HFFc6 (cell line): ENCODE results near the gene CKAP4. TPM values are rescaled to one million over a fixed set of nuclear protein-coding genes. Genes with fewer than 3 reads are reported as not detected.

Source experiments
- DNase-seq: peaks from one replicate; pipeline ENCODE4 v3.0.0-alpha.2; 2018
- H3K27ac Mint-ChIP-seq: 2 replicates; pipeline ENCODE4 v1.8.0; 2020; ENCODE audit warnings: mild to moderate bottlenecking, mixed read lengths
- H3K27me3 Mint-ChIP-seq: 2 replicates; pipeline ENCODE4 v1.8.0; 2021; ENCODE audit warnings: mild to moderate bottlenecking, moderate library complexity, mixed read lengths; ENCODE audit not compliant: insufficient read depth
- H3K36me3 Mint-ChIP-seq: 2 replicates; pipeline ENCODE4 v1.8.0; 2021; ENCODE audit warnings: low read depth, mixed read lengths
- H3K4me1 Mint-ChIP-seq: 2 replicates; pipeline ENCODE4 v1.8.0; 2020; ENCODE audit warnings: low read depth, mixed read lengths
- H3K4me3 Mint-ChIP-seq: 2 replicates; pipeline ENCODE4 v1.8.0; 2020; ENCODE audit warnings: mild to moderate bottlenecking, moderate library complexity, mixed read lengths
- H3K9me3 Mint-ChIP-seq: 2 replicates; pipeline ENCODE4 v1.8.0; 2020; ENCODE audit warnings: mild to moderate bottlenecking, mixed read lengths
- CTCF ChIP-seq: fragments of 200-600 bp; sonication (generic); IDR thresholded peaks from 2 replicates; pipeline ENCODE4 v1.5.0; 2021; ENCODE audit warnings: antibody characterized with exemption, mild to moderate bottlenecking
- total RNA-seq, 6 experiments: library from RNA; stranded (reverse); fragmentation: NEBNext Ultra II Directional; extraction: Animal tissue kit (Norgen Biotek cat#: 25700); gene quantifications; 2 replicates in 1 of 6; 3 replicates in 5 of 6; pipeline ENCODE4 v1.2.3, GENCODE V29; 2021

The CKAP4 gene
- total RNA-seq, 6 experiments from 2014 or later, result 521 to 616 (median 544) TPM

- H3K4me1 Mint-ChIP-seq, result peaks cover 31% of the 10 kb centered on the region
- H3K36me3 Mint-ChIP-seq, result no peaks in the 10 kb centered on the region
- H3K4me3 Mint-ChIP-seq, result peak overlapping the region; percentile 67
- peak overlapping the region; percentile 85 for H3K27ac Mint-ChIP-seq
- no peaks in the 10 kb centered on the region for H3K9me3 Mint-ChIP-seq
- TF ChIP-seq CTCF, result 0 out of 2 replicates have a peak, but pooled peaks have one; percentile 22
- H3K27me3 Mint-ChIP-seq, result peaks cover 1% of the 10 kb centered on the region; the same call in 1 of the 2 replicates
- DNase-seq, result peak; percentile 52
Measured at GRCh38 chr12:106251631-106252455, 4.0 kb upstream of the CKAP4 start.

DNA sequence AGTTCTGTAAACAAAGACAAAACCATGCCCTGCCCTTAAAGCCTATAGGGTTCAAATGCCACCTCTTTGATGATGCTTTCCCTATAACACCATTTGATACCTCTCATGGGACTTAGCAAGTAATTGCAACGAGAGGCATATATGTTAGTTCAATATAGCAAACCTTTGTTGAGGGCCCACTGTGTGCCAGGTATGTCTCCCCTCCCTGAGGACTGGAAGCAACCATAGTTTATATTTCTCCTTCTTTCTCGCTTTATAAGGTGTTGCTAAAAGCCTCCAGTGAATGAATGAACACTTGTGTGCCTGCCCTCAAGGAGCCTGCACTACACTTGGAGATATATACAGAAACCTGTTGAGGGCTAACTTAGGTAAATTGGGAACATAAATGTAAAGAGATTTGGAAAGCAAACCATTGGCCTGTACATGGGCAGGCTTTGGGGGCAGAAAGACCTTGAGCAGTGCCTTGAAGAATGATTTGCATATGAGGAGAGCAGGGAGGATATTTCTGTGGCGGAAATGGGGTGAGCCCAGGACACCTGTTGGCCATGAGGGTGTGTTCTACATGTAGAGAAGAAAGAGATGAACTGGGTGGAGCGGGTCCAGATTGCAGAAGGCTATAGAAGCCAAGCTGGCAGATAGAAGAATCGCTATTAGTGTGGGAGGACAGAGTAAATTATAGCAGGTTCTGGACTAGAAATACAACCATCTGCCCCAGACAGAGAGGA is 1.8 kb upstream of the CKAP4 start:
- Mint-ChIP-seq H3K27ac (peak overlapping the region; percentile 93), H3K4me3 (peak overlapping the region; percentile 86), H3K27me3 (peaks cover 3% of the 10 kb centered on the region; the same call in 1 of the 2 replicates), H3K9me3 (no peaks in the 10 kb centered on the region), H3K36me3 (peaks cover 12% of the 10 kb centered on the region), H3K4me1 (peaks cover 47% of the 10 kb centered on the region)
- no peak for DNase-seq
- no peak for TF ChIP-seq CTCF

DNA sequence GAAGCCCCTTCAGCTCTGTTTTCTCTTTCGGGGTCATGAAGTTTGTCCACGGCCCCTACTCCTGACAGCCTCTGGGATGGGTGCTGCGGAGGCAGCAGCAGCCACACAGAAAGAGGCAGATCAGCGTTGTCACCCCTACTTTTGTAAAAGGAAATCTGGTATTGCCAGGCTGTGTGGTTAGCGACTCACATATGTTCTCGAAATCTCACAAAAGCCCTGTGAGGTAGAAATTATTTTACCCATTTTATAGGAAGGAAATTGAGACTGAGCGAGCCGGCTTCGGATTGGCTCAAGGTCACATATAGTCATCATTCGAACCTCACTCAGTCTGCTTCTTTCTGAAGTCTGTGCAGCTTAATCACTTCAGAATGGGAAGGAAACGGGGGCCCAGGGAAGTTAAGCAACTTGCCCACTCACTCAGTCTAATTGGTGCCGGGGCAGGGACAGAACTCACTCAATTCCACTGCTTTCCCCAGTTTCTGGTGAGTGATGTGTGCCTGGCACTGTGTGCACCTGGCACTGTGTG is 1.1 kb upstream of the CKAP4 start:
- peaks cover 3% of the 10 kb centered on the region; the same call in 1 of the 2 replicates for H3K27me3 Mint-ChIP-seq
- H3K27ac Mint-ChIP-seq, result peak overlapping the region; percentile 93
- peak; percentile 71 for DNase-seq
- peaks cover 50% of the 10 kb centered on the region for H3K4me1 Mint-ChIP-seq
- H3K4me3 Mint-ChIP-seq, result peak overlapping the region; percentile 86
- peaks cover 14% of the 10 kb centered on the region for H3K36me3 Mint-ChIP-seq
- H3K9me3 Mint-ChIP-seq, result no peaks in the 10 kb centered on the region
- TF ChIP-seq CTCF, result no peak

DNA sequence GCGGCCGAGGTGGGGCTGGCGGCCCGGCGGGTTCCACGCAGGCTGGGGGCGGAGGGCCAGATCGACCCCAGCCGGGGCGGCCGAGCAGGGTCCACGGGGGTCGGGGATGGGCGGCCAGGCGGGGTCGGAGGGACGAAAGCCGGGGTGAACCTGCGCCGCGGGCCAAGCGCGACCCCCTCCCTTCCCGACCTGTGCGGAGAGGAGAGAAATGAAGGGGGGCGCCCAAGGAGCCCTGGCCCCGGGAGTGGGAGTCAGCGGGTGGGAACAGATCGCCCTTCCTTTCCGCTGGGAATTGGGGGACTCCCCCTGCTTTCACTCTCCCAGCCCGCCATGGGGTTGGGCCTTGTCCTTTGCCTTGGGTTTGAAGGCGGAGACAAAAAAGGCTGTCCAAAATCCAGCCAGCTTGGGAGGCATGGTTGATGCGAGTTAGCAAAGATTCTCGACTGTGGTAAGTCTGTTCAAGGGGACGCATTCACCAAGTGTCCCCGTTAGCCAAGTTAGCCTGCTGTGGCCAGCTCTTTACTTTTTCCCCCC is 559 bp upstream of the CKAP4 start:
- peak overlapping the region; percentile 86 for H3K4me3 Mint-ChIP-seq

More for the DNA sequence above, 559 bp upstream of the CKAP4 start:
- Mint-ChIP-seq H3K36me3 (peaks cover 19% of the 10 kb centered on the region), H3K9me3 (no peaks in the 10 kb centered on the region), H3K4me1 (peaks cover 55% of the 10 kb centered on the region), H3K27ac (peak overlapping the region; percentile 93), H3K27me3 (peaks cover 3% of the 10 kb centered on the region; the same call in 1 of the 2 replicates)
- peak; percentile 59 for DNase-seq
- TF ChIP-seq CTCF, result no peak
